ENCODE results near the gene ANKRD37. TPM values are rescaled to one million over a fixed set of nuclear protein-coding genes. Genes with fewer than 3 reads are reported as not detected.

The ANKRD37 gene
- total and polyA plus RNA-seq, 2 of the 8 experiments (the other 6 are each of a cell fraction or from before 2014, with no cell fraction given) = 2.8 to 3.4 TPM

DNA sequence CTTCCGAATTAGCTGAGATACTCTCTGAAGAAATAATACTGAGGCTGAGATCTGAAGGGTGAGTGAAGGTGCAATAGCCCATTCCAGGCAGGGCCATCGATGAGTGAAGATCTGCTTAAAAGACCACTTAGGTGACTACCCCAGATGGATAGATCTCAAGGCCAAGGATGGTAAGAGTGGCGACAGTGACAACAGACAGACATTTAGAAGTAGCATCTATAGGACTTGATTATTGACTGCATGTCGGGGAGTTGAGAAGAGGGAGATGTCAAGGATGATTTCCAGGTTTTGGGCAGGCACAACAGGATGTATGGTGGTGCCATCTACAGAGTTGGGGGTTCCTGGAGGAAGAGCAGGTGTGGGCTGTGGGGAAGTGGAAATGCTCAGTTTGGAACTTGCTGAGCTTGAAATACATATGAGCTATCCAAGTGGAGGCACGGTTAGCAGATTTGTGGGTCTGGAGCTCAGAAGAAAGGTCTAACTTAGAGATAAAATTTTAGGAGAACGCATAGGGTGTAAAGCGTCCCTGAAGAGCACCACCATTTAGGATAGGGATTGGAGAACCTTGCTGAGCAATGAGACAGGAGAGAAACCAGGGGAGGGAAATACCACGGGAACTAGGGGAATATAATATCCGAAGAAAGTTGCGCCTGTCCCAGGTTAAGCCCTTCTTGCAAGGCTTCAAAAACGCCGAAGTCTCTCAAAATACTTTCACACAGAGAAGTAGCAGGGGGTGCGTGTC lies 28.4 kb downstream of the ANKRD37 start:
- Histone ChIP-seq H4K5ac (ENCODE audit: insufficient read length, low read depth, low read length) (peak overlapping the region; percentile 64), H3K9me3 (ENCODE audit: insufficient read depth in 2 of 2, low read depth in 1 of 2, low read length in 1 of 2) (no peaks in the 10 kb centered on the region), H3K4me1 (replicated peaks in 1 of 4; ENCODE audit: control insufficient read depth in 3 of 4, insufficient read depth in 4 of 4, low read length in 3 of 4) (peaks cover 0 to 5% (median 2%) of the 10 kb centered on the region in 4 experiments; a peak in 3 of 7 replicates), H2BK20ac (ENCODE audit: low read length) (no peak overlapping the region), H3K23me2 (ENCODE audit: low read depth, low read length) (peaks cover 9% of the 10 kb centered on the region), H4K8ac (ENCODE audit: extremely low read depth, insufficient read depth, low read length) (peak overlapping the region; percentile 92; the same call in 1 of the 2 replicates), H2BK12ac (ENCODE audit: low read depth, low read length) (0 out of 2 replicates have a peak overlapping the region, but pooled peaks have one; percentile 32), H4K20me1 (replicated peaks in 1 of 2; ENCODE audit: control insufficient read depth in 1 of 2, insufficient read depth in 2 of 2, low read length in 2 of 2) (no peaks in the 10 kb centered on the region), H3K27ac (ENCODE audit: low read depth, low read length) (peak overlapping the region; percentile 100; the same call in 1 of the 2 replicates), H3K79me1 (ENCODE audit: low read depth, low read length) (no peaks in the 10 kb centered on the region), H3K23ac (ENCODE audit: insufficient read length) (no peak overlapping the region), H3K14ac (ENCODE audit: insufficient read length) (no peak overlapping the region), H3K56ac (replicated peaks; ENCODE audit: insufficient read length, low read depth, low read length) (peak overlapping the region; percentile 64), H2BK5ac (ENCODE audit: low read depth, low read length) (peak overlapping the region; percentile 100; the same call in 1 of the 2 replicates), H2BK120ac (replicated peaks; ENCODE audit: low read depth, low read length) (peak overlapping the region; percentile 31), H3K4me3 (ENCODE audit: extremely low read depth in 1 of 4, insufficient read depth in 2 of 4, low read depth in 3 of 4, low read length in 4 of 4) (peak overlapping the region; percentile 85 to 98 (median 90)), H3K4ac (replicated peaks; ENCODE audit: insufficient read length, low read depth, low read length) (no peak overlapping the region), H3K79me2 (ENCODE audit: control insufficient read depth in 1 of 2, insufficient read depth in 2 of 2, low read length in 2 of 2) (peaks cover 4 to 10% of the 10 kb centered on the region in 2 experiments; a peak in 2 of 4 replicates), H2BK15ac (ENCODE audit: low read length) (no peak overlapping the region), H3K27me3 (replicated peaks in 1 of 4; ENCODE audit: control insufficient read depth in 3 of 4, extremely low read depth in 1 of 4, insufficient read depth in 3 of 4, low read length in 3 of 4) (no peaks in the 10 kb centered on the region), H3K36me3 (ENCODE audit: control insufficient read depth in 2 of 4, insufficient read depth in 4 of 4, low read length in 3 of 4) (peaks cover 0 to 4% (median 3%) of the 10 kb centered on the region in 4 experiments; a peak in 2 of 8 replicates), H2AK5ac (ENCODE audit: low read depth, low read length) (no peak overlapping the region), H4K91ac (replicated peaks; ENCODE audit: insufficient read length, low read length) (no peak overlapping the region), H3K4me2 (ENCODE audit: insufficient read depth in 1 of 2, low read depth in 2 of 2, low read length in 2 of 2) (peak overlapping the region; percentile 84 to 85), H3K18ac (ENCODE audit: extremely low read depth, low read length) (no peak overlapping the region; the same call in 1 of the 2 replicates), H2AFZ (ENCODE audit: low read length) (peak overlapping the region; percentile 80), H3K9ac (replicated peaks in 1 of 4; ENCODE audit: extremely low read depth in 1 of 4, low read depth in 3 of 4, low read length in 3 of 4) (peak overlapping the region; percentile 38 to 100 (median 82); a peak in 6 of 7 replicates)
- 21% methylated on average over 13 of the region's 13 CpGs; no CpG with 5 or more reads in 1 of the 2 experiments for WGBS, 2 experiments (ENCODE audit: extremely low coverage in 1 of 2, insufficient coverage in 1 of 2, insufficient read length in 1 of 2, insufficient replicate concordance in 2 of 2, low coverage in 1 of 2, low lambda C conversion rate in 2 of 2, missing lambda C conversion rate in 1 of 2)
- CTCF ChIA-PET (ENCODE audit: partially characterized antibody) = interaction anchor here (0.6 to 3.3 kb wide), 10 partner anchors 22 to 613 kb away, joined by 3 to 16 read pairs (median 4); partner anchors contain the start of genes ANKRD37, LRP2BP and SLC25A4
- DNase-seq (ENCODE audit: low read depth in 1 of 2, low spot score in 2 of 2) (no peak), FAIRE-seq (no peak)
- no peak for TF ChIP-seq TCF12 (IDR thresholded peaks at IDR 0.05; ENCODE audit: low read depth, low read length)
- no peak for TF ChIP-seq RNF2 (IDR thresholded peaks at IDR 0.05; ENCODE audit: borderline replicate concordance, low read depth, low read length, missing control alignments, poor library complexity, severe bottlenecking)
- TF ChIP-seq USF2 (IDR thresholded peaks at IDR 0.05; ENCODE audit: low read length) = no peak
- TF ChIP-seq, protein P1, sequence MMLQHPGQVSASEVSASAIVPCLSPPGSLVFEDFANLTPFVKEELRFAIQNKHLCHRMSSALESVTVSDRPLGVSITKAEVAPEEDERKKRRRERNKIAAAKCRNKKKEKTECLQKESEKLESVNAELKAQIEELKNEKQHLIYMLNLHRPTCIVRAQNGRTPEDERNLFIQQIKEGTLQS (IDR thresholded peaks at IDR 0.05; ENCODE audit: insufficient read depth, low read depth, low read length) = no peak
- TF ChIP-seq RBBP5 (IDR thresholded peaks at IDR 0.05; ENCODE audit: borderline replicate concordance, low read depth, low read length) = no peak
- TF ChIP-seq YY1 (IDR thresholded peaks at IDR 0.05; ENCODE audit: low read depth, low read length) = no peak
- TF ChIP-seq TBP (IDR thresholded peaks at IDR 0.05; ENCODE audit: low read depth, low read length) = no peak
- TF ChIP-seq CREB1 (IDR thresholded peaks at IDR 0.05) = no peak
- no peak for TF ChIP-seq ZNF274 (IDR thresholded peaks at IDR 0.05; ENCODE audit: borderline replicate concordance, extremely low read depth, low read length)
- POLR2A ChIA-PET (ENCODE audit: partially characterized antibody) = interaction anchor here (0.7 to 1.5 kb wide), 7 partner anchors 8 to 691 kb away, joined by 3 to 6 read pairs (median 3); partner anchors contain the start of genes ANKRD37 and CENPU

Data from H1 (cell line).